ENCODE data around the gene ATF7.
"Not testable (repeated sequence)": the region's sequence is repeated elsewhere in the genome, so short reads cannot be mapped to it uniquely, and the experiment has no call there.

Gene ATF7

GRCh38 chr12:53564941-53565340, 61.2 kb downstream of the ATF7 start:
- no peak for DNase-seq (ENCODE audit: low read depth)

- DNase-seq (ENCODE audit: low read depth), result no peak
Observed at GRCh38 chr12:53564278-53564677, 61.9 kb downstream of the ATF7 start.

GRCh38 chr12:53563452-53564028, 62.6 kb downstream of the ATF7 start:
- DNase-seq (ENCODE audit: low read depth), result no peak

- no peak for DNase-seq (ENCODE audit: low read depth)
Observed at GRCh38 chr12:53561590-53561953, 64.6 kb downstream of the ATF7 start.

- no peak for DNase-seq (ENCODE audit: low read depth)
Observed at GRCh38 chr12:53560912-53561589, 65.1 kb downstream of the ATF7 start.

GRCh38 chr12:53560351-53560750, 65.8 kb downstream of the ATF7 start:
- DNase-seq (ENCODE audit: low read depth), result no peak

GRCh38 chr12:53558631-53559030, 67.6 kb downstream of the ATF7 start:
- no peak for DNase-seq (ENCODE audit: low read depth)

GRCh38 chr12:53552361-53553327, 73.5 kb downstream of the ATF7 start:
- DNase-seq (ENCODE audit: low read depth), result no peak

GRCh38 chr12:53551889-53552291, 74.3 kb downstream of the ATF7 start:
- DNase-seq (ENCODE audit: low read depth), result no peak

- DNase-seq (ENCODE audit: low read depth), result no peak
Observed at GRCh38 chr12:53550595-53550994, 75.6 kb downstream of the ATF7 start.

- not testable (repeated sequence) for DNase-seq (ENCODE audit: low read depth)
Observed at GRCh38 chr12:53550131-53550530, 76.1 kb downstream of the ATF7 start.

GRCh38 chr12:53548354-53548753, 77.8 kb downstream of the ATF7 start:
- not testable (repeated sequence) for DNase-seq (ENCODE audit: low read depth)

- peak; percentile 15 for DNase-seq (ENCODE audit: low read depth)
Observed at GRCh38 chr12:53543539-53543938, 82.6 kb downstream of the ATF7 start.

GRCh38 chr12:53539526-53539925, 86.7 kb downstream of the ATF7 start:
- no peak for DNase-seq (ENCODE audit: low read depth)

- DNase-seq (ENCODE audit: low read depth), result no peak
Observed at GRCh38 chr12:53538209-53538689, 87.9 kb downstream of the ATF7 start.

GRCh38 chr12:53536962-53537361, 89.2 kb downstream of the ATF7 start:
- no peak for DNase-seq (ENCODE audit: low read depth)

- DNase-seq (ENCODE audit: low read depth), result no peak
Observed at GRCh38 chr12:53533471-53533870, 92.7 kb downstream of the ATF7 start.

GRCh38 chr12:53532524-53533445, 93.4 kb downstream of the ATF7 start:
- DNase-seq (ENCODE audit: low read depth), result no peak

GRCh38 chr12:53532021-53532420, 94.2 kb downstream of the ATF7 start:
- DNase-seq (ENCODE audit: low read depth), result no peak

GRCh38 chr12:53530920-53531319, 95.3 kb downstream of the ATF7 start:
- no peak for DNase-seq (ENCODE audit: low read depth)

GRCh38 chr12:53530061-53530460, 96.1 kb downstream of the ATF7 start:
- no peak for DNase-seq (ENCODE audit: low read depth)

- no peak for DNase-seq (ENCODE audit: low read depth)
Observed at GRCh38 chr12:53524476-53524875, 101.7 kb downstream of the ATF7 start.
